Cardiac fibroblast (primary cell): ENCODE measurements around the gene TTYH1.

ENCODE experiments used
- DNase-seq, 2 donors: peaks; one replicate each; pipeline versions ENCODE4 v3.0.0 to v3.0.0-alpha.2; 2010; ENCODE audit warnings: low read depth in 2 of 2
- H3K4me3 ChIP-seq, 2 donors: replicated peaks in 1 of 2; 1 replicate in 1 of 2; 2 replicates in 1 of 2; pipeline ENCODE4 v1.5.1; 2011; ENCODE audit warnings: low read depth in 2 of 2, low read length in 2 of 2, mild to moderate bottlenecking in 2 of 2, moderate library complexity in 1 of 2
- TF ChIP-seq, protein P1 (sequence below): IDR thresholded peaks from one replicate; pipeline ENCODE4 v1.5.1; 2011; ENCODE audit warnings: low read depth, mild to moderate bottlenecking, low read length, inconsistent platforms

TTYH1 gene

DNA sequence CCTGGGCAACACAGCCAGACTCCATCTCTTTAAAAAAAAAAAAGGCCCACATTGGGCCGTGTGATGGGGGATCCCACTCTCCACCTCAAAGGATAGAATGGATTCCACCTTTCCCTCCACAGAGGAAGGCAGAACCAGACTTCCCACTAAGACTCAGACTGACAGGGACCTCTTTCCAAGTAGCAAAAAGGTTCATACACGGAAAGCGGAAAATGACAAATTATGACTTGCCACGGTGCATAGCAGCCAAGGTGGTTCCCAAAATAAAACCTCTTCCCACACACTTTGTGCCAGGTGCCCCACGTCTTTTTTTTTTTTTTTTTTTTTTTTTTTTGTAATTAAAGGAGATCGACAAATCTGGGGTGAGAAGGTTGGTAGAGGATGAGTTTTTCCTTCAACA lies 14.4 kb upstream of the TTYH1 start:
- TF ChIP-seq, protein P1, sequence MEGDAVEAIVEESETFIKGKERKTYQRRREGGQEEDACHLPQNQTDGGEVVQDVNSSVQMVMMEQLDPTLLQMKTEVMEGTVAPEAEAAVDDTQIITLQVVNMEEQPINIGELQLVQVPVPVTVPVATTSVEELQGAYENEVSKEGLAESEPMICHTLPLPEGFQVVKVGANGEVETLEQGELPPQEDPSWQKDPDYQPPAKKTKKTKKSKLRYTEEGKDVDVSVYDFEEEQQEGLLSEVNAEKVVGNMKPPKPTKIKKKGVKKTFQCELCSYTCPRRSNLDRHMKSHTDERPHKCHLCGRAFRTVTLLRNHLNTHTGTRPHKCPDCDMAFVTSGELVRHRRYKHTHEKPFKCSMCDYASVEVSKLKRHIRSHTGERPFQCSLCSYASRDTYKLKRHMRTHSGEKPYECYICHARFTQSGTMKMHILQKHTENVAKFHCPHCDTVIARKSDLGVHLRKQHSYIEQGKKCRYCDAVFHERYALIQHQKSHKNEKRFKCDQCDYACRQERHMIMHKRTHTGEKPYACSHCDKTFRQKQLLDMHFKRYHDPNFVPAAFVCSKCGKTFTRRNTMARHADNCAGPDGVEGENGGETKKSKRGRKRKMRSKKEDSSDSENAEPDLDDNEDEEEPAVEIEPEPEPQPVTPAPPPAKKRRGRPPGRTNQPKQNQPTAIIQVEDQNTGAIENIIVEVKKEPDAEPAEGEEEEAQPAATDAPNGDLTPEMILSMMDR: no peak
- no peak for DNase-seq
- no peak overlapping the region for H3K4me3 ChIP-seq

DNA sequence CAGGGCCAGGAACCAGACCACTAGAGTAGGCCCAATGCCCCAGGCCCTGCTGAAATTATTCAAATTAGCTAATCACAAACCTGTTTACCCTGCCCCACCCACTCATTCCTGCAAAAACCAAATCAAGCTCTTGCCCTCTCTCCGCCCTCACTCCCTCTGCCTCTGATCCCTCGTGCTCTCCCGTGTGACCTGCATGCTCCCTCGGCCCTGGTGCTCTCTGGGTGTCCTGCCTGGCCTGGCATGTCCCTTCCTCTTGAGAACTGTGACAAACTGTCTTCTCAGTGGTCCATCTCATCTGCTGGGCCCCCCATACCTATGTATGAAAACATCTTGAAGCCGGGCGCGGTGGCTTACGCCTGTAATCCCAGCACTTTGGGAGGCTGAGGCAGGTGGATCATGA lies 12.2 kb upstream of the TTYH1 start:
- no peak for DNase-seq
- TF ChIP-seq, protein P1: no peak
- no peak overlapping the region for H3K4me3 ChIP-seq

DNA sequence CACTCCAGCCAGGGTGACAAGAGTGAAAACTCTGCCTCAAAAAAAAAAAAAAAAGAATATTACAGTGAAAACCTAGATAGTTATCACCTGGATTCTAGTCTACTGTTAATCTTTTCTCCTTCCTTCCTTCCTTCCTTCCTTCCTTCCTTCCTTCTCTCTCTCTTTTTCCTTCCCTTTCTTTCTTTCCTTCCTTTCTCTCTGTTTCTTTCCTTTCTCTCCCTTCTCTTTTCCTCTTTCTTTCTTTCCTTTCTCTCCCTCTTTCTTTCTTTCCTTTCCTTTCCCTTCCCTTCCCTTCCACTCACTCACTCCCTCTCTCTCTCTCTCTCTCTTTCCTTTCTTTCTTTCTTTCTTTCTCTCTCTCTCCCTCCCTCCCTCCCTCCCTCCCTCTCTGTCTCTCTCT lies 9.6 kb upstream of the TTYH1 start:
- no peak for DNase-seq
- no peak overlapping the region for H3K4me3 ChIP-seq
- TF ChIP-seq, protein P1: no peak

DNA sequence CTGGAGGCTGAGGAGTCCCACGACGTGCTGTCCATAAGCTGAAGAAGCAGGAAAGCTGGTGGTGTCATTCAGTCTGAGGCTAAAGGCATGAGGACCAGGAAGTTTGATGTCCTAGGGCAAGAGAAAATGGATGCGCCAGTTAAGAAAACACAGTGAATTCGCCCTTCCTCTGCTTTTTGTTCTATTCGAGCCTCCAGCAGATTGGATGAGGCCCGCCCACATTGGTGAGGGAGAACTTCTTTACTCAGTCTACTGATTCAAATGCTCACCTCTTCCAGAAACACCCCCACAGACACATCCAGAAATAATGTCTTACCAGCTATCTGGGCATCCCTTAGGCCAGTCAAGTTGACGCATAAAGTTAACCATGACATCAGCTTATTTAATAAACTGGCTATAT lies 7.5 kb upstream of the TTYH1 start:
- TF ChIP-seq, protein P1: no peak
- no peak for DNase-seq

DNA sequence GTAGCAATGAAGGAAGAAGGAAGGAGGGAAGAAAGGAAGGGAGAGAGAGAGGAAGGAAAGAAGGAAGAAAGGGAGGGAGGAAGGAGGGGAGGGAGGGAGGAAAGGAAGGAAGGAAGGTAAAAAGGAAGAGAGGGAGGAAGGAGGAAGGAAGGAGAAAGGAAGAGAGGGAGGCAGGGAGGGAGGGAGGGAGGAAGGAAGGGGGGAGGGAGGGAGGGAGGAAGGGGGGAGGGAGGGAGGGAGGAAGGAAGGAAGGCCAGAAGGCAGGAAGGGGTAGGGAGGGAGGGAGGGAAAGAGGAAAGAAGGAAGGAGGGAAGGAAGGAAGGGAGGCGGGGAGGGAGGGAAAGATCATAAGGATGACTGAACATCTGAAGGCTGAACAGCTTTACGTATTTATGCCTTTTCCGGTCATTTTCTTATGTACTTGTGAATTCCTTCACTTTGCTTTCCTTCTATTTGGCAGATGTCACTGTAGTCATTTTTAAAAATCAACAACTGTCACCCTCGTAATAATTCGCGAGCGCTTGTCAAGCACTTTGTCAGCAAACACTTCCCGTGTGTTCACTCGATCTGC lies 6.7 kb upstream of the TTYH1 start:
- no peak for DNase-seq
- no peak overlapping the region for H3K4me3 ChIP-seq
- TF ChIP-seq, protein P1: no peak

More for the DNA sequence above, 7.5 kb upstream of the TTYH1 start:
- H3K4me3 ChIP-seq: no peak overlapping the region

DNA sequence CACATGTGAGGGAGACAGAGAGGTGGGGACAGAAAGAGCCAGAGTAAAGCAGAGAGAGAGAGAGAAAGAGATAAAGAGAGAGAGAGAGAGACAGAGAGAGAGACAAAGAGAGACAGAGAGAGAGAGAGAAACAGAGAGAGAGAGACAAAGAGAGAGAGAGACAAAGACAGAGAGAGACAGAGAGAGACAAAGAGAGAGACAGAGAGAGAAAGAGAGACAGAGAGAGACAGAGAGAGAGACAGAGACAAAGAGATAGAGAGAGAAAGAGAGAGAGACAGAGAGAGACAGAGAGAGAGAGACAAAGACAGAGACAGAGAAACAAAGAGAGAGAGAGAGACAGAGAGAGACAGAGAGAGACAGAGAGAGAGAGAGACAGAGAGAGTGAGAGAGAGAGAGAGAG lies 4.2 kb upstream of the TTYH1 start:
- TF ChIP-seq, protein P1: no peak
- no peak for DNase-seq
- no peak overlapping the region for H3K4me3 ChIP-seq

DNA sequence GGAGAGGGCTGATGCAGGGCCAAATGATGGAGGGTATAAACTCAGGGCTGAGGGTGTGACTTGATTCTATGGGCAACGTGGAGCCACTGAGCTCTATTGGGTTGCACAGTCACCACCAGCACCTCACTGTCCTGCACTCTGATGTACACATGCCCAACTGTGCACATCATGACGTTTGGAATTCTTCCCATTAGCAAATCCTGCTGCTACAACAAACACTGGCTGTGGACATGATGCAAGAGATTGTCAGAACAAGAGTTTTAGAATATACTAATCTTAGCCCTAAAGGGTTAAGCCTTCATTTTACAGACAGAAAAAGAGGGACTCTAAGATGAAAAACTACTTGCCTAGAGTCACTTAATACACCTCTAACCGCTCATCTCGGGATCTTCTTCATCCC lies 2.4 kb upstream of the TTYH1 start:
- DNase-seq: no peak
- TF ChIP-seq, protein P1: no peak
- no peak overlapping the region for H3K4me3 ChIP-seq
